NOMO-1 (cell line): Measurements from ENCODE around the gene FRMD4A.
A peak's percentile ranks its signal among the peaks of the same experiment; 100 is the strongest.

ENCODE experiments used
- DNase-seq, 2 experiments: peaks; one replicate each; lab custom pipeline; 2025; ENCODE audit not compliant: unreplicated experiment in 2 of 2; lab: John Stamatoyannopoulos, UW

Gene FRMD4A

DNA sequence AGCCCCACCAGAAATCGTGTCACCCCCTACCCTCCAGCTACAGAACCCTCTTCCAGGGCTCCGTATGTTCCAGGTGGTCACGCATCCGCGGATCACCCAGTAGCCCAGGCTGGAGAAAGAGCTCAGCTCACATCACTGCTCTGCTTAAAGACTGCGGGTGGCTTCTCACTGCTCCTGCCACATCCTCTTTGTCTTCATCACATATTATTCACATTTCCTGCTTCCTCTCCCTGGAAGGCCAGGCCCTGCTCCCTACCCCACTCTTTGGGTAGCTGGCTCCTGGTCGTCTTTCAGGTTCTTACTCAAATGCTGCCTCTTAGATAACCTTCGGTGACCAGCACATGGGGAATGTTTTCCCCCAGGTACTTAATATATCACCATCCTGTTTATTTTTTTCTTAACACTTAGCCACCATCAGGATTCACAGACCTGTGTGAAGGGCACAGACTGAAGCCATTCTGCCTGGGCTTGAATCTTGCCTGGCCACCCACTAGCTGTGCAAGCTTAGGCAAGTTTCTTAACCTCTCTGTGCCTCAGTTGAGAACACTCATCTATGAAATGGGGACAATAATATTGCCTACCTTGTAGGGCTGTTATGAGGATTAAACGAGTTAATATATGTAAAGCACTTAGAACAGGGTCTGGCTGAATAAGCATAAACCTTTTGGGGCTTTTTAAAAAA lies 436.2 kb downstream of the FRMD4A start:
- DNase-seq: no peak

DNA sequence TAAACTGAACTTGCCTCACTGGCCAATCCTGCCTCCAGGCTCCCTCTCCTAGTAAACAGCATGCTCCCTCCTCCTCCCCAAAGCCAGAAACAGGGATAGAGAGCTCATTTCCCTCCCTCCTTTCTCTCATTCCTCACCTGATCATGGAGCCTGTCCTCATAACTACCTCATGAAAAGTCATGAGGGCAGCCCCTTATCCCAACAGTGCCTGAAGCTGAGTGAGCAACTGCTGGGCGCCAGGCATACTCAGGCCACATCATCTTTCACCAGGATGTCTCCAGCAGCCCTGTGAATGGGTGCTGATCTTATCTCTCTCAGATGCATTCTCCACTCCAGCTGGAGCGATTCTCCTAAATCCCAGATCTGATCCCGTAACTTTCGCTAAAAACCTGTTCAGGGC lies 436.8 kb downstream of the FRMD4A start:
- DNase-seq: no peak

DNA sequence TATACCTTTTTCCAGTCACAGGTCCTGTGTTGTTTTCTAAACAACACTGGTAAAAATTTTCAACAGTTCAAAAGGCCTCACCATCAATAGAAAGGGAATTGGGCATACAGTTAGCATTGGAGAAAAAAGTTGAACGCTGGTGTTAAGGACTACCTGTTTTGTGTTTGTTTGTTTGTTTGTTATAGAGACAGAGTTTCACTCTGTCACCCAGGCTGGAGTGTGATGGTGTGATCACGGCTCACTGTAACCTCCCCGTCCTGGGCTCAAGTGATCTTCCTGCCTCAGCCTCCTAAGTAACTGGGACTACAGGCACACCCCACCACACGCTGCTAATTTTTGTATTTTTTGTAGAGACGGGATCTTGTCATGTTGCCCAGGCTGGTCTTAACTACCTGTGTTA lies 437.9 kb downstream of the FRMD4A start:
- DNase-seq: no peak

GRCh38 chr10:13892001-13892491 lies 438.7 kb downstream of the FRMD4A start:
- no peak for DNase-seq

GRCh38 chr10:13891128-13892000 lies 439.4 kb downstream of the FRMD4A start:
- no peak for DNase-seq

GRCh38 chr10:13890233-13891127 lies 440.2 kb downstream of the FRMD4A start:
- no peak for DNase-seq

GRCh38 chr10:13887761-13888160 lies 443.0 kb downstream of the FRMD4A start:
- DNase-seq: no peak

- no peak for DNase-seq
Measured at GRCh38 chr10:13885238-13885990, 445.3 kb downstream of the FRMD4A start.

DNA sequence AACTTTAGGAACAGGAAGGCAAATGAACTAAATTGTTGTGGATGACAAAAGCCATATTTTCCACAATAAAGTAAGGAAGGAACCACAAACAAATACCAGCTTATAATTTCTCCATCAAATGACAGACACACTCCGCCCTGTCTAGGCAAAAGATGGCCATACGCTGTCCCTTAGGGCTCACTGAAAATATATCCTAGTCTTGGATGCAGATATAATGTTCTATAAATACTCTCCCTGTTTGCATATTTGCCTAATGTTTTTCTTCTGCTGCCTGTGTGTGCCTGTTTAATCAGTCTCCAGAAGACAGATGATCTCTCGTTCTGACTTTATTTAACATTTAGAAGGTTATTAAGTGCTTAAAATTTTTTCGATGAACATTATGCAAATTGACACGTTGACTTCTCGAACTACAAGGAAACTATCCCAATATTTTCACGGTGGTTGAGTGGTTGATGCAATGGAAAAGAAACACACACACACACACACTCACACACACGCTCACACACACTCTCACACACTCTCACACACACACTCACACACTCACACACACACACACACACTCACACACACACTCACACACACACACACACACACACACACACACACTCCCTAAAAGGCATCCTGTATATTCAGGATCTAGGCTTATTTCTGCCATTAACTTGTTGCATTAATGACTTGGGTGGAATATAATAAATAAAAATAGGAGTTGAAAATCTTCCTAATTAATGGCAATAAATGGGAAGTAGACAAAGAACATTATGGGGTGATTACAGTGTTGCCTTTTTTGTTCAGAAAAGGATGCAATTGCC lies 446.9 kb downstream of the FRMD4A start:
- DNase-seq: no peak

GRCh38 chr10:13882119-13882711 lies 448.5 kb downstream of the FRMD4A start:
- DNase-seq: peak; percentile 77 to 93

DNA sequence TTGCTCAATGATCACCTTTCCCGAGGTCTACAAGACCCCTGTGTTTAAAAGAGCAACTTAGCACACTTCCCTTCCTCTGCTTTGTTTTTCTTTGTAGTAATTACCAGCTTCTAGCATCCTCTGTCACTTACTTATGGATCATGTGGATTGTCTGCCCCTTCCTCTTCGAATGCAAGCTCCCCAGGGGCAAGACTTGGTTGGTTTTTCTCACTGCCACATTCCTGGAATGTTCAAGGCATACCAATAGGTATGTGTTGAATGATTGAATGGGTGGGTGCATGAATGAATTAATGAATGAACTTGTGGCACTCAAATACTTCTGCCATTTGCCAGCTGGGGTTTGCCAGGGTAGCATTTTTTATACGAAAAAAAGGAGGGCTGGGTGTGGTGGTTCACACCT lies 450.0 kb downstream of the FRMD4A start:
- DNase-seq: no peak

GRCh38 chr10:13877154-13877909 lies 453.4 kb downstream of the FRMD4A start:
- no peak for DNase-seq

DNA sequence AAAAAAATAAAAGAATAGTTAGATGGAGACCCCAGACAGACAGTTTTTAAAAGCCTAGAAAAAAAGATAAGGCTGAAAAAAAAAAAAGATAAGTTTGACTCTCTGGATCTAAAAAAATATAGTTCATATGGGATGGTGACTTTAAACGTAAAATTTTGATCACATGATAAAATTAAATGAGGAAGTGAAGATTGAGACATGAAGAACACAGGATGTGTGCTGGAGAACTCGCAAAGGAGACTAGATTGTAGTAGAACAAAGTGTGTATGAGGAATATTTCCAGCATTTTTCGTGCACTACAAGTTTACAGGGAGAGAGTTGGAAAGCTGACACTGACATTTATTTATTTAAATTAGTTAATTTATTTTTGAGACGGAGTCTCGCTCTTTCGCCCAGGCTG lies 457.5 kb downstream of the FRMD4A start:
- DNase-seq: peak in 1 of 2 experiments; percentile 83

DNA sequence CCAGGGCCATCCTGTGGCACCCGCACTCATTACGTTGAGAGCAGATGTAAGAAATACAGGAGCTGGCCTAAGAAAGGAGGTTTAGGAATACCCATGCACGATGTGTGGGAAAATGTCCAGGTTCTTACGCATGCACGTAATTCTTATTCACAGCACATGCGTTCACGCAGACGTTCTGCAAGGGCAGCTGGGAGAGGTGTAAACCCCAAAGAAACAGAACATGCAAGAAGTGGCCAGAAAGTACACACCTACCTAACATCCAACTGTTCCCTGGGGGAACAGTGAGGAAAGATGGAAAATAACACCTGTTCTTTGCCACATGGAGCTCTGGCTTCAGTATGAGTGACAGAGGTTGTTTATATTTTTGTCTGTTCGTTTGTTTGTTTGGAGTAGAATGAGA lies 458.3 kb downstream of the FRMD4A start:
- DNase-seq: no peak

GRCh38 chr10:13871776-13872175 lies 458.9 kb downstream of the FRMD4A start:
- DNase-seq: no peak

- no peak for DNase-seq
Measured at GRCh38 chr10:13871011-13871410, 459.7 kb downstream of the FRMD4A start.

DNA sequence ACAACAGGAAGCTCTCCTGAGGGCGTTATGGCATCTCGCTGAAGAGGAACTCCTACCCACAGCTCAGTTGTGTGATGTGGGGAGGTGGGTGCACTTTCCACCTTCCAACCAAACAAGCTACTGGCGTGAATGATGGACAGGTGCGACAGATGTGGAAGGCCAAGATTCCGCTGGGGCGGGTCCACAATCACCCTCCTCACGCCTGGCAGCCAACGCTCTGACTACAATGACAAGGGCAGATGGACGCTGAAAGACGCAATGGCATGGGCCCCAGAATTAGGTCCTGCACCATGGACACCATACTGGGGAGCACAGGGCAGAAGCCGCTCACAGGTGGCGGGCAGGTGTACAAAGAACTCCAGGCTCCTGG lies 461.4 kb downstream of the FRMD4A start:
- DNase-seq: no peak

- DNase-seq: no peak
Measured at GRCh38 chr10:13868528-13869294, 462.0 kb downstream of the FRMD4A start.
